Measurements from ENCODE around the gene ADNP.

The ADNP gene

DNA sequence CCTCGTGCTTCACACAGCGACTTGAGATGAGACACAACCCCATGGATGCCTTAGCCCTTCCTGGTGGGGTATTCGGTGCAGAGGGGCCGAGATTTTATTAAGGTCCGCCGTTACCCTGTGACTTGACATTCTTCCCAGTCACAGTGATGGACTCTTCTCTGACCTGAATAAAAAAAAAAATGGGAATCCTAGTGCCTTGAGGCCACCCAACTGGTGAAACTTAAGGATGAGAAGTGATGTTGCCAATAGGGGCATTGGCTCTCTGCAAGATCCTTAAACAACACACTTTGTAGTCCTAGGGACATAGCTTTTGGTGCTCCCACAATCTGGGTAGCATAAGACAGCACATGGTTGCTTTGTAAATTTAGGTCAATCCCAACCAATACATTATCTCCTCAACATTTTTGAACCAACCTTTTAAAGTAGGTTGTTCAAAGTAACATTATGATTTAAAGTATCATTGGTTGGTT lies 814 bp upstream of the ADNP start:
- DNase-seq, result no peak

DNA sequence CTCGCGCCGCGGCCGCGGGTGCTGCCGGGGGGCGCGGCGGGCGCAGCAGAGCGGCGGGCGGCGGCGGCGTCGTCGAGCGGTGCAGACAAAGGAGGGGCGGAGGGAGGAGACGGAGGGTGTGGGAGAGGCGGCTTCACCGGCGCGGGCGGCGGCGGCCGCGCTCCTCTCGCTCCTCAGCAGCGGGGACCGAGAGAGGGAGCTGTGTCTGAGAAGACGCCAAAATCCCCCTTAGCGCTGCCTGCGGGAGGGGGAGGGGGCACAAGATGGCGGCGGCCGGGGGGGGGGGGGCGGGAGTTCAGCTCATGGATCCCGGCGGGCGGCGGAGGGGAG lies 296 bp downstream of the ADNP start:
- DNase-seq, result no peak

DNA sequence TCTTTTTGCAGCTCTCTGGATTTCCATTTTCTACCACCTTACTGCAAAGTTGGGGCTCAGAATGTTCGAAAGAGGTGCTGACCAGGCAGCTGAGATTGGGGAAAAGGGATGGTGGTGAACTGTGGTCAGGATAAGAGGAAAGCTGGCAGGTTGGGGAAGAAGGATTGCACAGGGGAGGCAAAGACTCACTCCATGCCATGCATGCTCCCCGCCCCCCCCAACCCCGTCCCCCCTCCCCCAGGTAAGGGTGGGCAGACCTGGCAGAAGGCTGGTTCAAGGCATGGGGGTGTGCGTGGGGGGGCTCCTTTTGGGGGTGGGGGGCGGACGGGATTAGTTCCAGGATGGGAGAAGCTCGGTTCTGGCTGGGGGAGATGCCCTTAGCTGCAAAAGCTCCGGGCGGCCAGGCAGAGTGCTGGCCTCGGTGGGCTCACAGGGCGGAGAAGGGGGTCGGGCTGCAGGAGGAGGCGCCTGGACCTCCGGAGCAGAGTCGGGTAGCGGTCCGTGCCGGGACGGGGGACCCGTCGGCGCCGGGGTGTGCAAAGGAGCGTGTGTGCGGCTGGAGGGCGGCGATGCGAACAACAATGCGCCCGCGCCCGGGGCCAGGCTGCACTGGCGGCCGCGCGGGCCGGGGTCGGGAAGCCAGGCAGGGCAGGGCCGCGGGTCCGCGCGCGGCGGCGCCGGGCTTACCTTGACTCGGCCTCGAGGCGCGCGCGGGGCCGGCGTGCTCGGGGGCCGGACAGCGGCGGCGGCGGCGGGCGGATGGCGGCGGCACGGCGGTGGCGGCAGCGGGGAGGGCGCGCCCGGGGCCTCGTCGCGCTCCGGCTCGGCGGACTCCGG lies 880 bp downstream of the ADNP start:
- DNase-seq, result peak; percentile 18

DNA sequence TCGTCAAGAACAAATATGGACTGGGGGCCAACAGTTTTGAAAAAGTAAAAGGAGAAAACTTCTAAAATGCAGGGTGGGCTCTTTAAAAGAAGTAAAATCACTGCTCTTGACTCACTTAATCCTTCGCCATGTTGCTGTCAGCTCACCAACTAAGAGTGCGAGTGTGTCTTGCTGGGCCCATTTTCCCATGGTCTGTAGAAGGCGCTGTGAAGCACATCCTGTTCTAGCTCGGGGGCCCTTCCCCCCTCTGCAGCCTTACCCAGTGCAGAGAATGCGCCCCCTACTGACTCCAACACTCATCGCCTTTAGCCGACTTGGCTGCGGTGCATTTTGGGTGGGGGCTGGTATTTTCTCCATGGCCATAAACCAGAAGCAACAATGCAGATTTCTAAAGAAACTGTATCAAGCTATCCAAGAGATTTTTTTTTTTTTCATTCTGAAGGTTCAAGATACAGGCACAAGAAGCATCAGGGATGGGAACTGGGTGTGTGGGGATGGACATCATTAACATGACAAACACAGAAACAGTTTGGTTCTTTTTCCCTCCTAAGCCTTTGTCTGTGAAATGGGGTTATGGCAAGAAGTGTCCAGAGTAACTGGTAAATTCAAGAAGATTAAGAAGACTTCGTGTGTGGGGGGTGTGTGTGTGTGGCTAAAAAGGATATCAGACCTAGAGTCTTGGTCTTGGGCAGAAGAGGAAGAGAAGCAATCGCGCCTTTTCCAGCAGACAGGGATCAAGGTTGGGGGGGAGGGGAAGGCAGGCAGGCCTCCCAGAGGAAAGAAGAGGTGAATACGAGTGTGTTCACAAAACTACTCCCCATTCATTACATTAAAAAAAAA lies 1.7 kb downstream of the ADNP start:
- peak; percentile 94 for DNase-seq

DNA sequence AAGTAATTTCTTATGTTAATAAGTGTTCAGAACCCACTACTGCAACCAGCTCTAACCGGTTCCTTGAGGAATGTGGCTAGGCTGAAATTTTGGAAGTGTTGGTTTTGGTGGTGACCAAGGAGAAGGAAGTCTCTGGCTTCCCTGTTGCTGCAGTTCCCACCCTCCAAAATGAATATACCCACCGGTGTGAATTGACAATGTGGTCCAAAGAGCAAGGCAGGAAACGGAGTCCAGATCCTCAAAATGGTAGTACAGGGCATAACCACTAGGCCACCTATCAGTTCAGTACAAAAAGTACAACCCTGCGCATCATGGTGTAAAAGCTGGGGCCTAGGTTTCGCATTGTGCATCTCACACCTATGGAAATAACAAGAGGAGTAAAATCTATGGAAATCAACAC lies 2.8 kb downstream of the ADNP start:
- DNase-seq, result no peak

DNA sequence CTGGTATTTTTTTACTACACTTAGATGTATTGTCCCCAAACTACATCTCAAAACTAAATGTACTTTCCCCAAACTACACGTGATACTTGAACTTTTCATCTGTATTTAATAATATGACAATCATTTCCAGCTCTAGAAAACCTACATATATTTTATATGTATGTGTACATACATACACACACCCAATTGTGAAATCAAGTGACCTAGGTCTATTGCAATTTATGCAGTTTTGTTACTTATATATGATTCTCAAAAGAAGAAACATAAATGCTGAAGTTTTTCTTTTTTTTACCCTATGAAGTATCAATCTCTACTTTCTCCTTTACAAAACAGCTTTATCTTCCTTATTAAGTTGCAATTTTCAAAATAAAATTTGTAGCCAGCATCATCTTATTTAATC lies 4.7 kb downstream of the ADNP start:
- DNase-seq, result no peak

DNA sequence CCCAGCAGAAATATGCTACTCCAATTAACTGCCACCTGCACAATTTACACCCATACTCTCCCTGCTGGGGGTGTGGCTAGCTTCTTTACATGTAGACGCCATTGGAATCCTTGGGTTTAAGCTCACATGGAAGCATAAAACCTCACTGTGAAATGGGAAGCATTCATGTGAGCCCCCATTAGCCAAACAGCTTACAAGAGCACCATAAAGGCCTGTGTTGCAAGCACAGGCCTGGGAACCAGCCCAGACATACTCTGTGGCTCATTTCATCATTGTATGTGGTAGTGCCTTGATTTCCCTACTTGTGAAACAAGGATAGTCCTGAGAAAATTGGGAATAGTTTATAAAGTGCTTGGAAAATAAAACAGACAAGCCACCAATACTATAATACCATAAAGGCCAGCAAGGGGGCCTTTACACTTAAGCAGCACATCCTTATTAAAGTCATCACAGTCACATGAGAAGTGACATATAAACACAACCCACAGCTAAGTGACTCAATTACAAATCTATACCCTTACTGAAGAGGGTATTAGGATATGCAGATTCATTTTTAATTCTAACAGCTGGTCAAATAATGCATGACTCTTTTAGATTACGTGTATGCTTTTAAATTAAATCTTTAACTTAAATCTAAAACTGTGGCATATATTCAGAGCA lies 6.8 kb downstream of the ADNP start:
- DNase-seq, result no peak

DNA sequence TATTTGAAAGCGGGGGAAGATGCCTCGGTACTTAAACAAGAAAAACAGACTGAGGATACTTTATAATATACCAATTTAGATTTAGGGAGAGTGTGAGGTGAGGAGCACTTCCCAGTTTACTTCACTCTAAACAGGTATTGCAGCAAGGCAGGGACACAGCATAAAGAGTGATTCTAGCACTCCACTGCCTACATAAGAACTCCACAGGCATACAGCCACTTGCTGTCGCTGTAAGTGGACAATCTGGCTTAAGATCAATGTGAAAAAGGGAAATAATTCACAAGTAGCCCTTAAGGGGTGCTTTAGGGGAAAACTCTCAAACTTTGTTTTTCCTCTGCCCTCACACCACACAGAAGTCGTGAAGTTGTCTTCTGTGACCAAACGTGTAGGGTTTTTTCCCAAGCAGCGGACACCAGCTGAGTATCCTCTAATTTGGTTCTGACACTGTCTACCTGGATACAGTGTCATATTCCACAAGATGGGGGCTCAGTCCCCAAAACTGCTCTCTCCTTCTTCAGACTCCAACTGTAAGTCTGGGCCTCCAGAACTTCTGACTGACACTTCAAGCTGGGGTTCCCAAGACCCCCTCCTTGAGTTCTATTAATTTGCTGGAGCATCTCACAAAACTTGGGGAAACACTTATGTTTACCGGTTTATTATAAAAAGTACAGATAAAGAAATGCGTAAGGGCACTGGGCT lies 9.3 kb downstream of the ADNP start:
- DNase-seq, result no peak

DNA sequence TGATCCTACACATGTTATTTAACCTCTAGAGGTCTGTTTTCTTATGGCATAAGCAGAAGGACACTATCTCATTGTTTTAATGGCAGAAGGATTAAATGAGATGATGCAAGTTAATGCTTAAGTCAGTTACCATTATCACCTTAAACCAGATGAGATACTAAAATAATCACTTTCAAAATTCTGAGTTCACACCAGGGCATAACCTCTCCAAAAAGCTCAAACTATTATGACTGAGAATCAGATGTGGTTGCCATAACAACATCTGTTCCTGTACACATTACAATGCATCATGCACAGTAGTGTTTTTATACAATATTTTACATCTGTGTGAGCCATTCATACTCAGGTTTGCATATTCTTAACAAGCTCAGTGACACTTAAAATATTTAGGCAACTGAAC lies 10.2 kb downstream of the ADNP start:
- DNase-seq, result no peak

DNA sequence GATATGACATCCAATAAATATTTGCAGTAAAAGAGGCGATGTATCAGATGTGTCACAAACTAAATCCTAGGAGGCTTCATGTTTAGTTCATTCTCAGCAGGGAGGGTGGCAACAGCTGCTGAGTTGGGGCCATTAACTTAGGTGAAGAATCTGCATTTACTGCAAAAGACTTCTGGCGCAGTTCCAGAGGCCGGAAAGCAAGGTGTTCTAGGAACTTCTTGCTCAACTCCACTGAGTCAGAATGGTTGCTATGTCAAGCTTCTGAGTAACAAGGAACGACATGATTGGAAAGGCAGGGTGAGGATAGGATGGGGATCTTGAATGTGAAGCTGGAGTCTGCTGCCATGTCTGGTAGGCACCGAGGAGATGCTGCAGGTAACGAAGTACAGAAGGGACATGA lies 11.7 kb downstream of the ADNP start:
- DNase-seq, result no peak

DNA sequence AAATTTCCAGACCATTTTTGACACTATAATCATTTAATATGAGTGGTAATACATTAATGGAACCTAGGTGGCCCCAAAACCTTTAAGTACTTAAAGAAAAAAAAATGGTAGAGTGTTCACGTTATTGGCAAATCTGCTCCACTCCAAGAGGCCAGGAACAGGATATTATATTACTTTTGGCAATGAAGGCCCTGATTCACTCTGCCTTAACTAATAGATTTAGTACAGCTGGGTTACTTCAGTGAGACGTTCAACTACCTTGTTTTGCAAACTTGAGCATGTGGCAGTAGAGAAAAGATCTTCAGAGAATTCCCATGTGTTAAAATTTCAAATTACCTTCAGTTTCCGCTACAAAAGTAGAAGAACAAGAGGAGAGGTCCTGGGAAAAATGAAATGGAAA lies 12.8 kb downstream of the ADNP start:
- no peak for DNase-seq

DNA sequence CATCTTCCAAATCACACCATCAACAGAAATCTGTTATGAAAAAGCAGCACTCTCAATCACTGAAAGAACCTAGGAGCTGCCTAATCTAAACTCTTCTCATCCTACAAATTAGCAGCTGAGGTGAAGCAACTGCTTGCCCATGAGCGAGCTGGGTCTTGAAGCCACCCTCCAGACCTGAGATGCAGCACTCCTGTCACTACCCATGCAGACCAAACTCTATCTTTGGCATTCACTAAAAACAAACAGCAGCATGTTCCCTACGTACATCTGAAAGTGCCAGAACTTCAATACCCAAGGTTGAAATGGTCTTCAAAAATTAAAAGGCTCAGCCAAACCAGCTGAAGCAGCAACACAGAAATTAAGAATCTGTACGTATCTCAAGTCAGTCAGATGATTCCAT lies 14.3 kb downstream of the ADNP start:
- no peak for DNase-seq

DNA sequence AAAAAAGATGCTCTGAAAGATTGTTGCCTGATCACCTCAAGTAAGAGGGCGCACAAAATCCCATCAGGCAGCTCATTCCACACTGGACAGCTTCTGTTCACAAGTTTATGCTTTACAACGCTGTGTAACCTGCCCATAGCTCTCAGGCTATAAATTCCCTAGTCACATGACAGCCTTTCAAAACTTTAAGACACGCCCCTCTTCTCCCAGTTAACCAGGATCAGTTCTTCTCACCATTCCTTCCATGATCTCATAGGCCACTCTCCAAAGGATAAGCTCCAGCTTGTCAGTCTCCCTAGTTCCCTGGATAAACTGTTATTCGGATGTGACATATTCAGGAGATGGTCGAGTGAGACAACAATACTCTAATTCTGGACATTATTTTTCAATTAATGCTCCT lies 15.0 kb downstream of the ADNP start:
- DNase-seq, result no peak

DNA sequence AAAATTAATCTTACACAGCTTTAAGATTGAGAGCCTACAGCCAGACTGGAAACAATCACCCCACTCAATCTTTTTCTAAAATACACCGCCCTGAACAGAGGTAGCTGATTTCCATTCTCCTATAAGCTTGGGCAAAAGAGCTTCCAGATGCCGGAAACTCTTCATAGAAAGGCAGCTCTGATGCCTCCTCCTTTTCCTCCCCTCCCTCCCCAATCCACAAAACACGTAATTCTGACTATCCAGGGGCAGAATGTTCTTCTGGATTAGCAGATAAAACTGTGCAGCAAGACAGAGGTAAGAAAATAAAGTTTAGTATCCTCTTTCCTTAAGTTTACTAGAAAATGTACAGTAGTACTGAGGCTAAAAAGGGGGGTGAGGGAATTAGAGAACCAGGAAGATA lies 15.8 kb downstream of the ADNP start:
- DNase-seq, result no peak

DNA sequence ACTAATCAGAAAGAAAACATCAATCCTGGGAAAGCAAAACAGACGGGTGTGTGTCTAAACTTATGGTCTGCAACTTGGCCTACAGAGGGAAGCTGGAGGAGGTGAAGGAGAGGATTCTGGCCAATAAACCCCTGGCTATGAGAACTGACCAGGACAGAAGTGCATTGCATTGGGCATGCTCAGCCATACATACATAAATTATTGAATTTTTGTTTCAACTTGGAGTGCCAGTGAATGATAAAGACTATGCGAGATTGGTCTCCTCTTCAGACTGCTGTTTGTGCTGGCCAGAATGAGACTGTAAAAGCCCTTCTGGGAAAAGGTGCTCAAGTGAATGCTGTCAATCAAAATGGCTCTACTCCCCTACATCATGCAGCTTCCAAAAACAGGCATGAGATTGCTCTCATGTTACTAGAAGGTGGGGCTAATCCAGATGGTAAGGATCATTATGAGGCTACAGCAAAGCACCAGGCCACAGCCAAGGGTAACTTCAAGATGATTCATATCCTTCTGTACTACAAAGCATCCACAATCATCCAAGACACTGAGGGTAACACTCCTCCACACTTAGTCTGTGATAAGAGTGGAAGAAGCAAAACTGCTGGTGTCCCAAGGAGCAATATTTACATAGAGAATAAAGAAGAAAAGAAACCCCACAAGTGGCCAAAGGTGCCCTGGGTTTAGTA lies 17.4 kb downstream of the ADNP start:
- peak; percentile 24 for DNase-seq

DNA sequence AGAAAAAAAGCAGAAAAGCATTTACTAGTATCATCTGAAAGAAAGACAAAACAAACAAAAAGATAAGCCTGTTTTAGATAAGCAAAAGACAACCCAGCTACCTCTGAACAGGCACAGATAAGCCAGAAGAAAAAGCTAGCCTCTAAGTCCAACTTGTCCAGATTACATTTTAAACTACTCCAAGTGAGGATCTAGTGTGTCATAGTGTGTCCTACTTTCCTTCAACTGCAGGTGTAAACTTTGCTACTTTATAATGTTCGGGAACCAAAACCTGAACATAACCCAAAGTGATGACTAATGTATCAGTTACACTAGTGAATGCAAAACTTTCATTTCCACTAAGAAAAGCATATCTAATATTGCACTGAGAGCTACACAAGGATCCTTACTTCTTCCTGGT lies 19.5 kb downstream of the ADNP start:
- no peak for DNase-seq

DNA sequence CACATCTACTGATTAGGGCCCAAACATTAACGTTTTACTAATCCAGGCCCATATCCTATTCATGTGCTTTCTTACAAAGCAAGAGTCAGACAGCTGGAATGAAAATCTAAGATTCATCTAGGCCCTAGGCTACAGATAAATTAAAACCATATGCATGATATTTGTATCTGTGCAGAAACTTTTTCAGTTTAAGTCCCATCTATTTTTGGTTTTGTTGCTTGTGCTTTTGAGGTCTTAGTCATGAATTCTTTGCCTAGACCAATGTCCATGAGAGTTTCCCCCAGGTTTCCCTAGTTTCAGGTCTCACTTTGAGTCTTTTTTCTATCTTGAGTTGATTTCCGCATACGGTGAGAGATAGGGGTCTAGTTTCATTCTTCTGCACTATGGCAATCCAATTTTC lies 20.2 kb downstream of the ADNP start:
- DNase-seq, result no peak

DNA sequence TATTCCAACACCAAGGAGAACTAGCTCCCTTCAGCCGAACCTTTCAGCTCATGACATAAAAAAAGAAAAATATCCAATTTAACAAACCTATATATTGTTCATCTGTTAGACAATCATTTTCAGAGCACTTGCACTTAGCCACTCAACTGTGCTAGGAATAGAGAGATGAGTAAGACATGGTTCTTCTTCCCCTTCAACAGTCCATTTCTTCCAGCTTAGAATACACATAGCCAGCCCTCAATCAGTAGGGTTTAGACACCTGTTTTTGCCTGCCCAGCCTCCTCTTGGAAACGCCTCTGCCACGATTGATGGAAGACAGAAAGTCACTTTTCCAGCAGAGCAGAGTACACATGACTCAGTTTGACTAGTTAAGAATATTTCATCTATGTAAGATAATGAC lies 21.8 kb downstream of the ADNP start:
- DNase-seq, result no peak

DNA sequence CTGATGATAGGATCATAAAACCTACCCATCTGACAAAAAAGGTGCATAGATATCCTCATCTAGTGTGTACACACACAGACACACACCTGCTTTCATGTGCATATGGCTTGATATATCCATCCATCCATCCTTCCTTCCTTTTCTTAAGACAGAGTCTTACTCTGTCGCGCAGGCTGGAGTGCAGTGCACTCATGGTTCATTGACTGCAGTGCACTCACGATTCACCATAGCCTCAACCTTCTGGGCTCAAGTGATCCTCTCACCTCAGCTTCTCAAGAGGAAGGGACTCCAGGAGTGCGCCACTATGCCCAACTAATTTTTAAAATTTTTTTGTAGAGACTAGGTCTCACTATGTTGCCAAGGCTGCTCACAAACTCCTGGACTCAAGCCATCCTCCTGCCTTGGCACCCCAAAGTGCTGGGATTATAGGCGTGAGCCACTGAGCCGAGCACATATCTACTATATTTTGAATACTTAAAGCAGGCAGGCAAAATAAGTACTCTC lies 27.1 kb downstream of the ADNP start:
- DNase-seq, result no peak

DNA sequence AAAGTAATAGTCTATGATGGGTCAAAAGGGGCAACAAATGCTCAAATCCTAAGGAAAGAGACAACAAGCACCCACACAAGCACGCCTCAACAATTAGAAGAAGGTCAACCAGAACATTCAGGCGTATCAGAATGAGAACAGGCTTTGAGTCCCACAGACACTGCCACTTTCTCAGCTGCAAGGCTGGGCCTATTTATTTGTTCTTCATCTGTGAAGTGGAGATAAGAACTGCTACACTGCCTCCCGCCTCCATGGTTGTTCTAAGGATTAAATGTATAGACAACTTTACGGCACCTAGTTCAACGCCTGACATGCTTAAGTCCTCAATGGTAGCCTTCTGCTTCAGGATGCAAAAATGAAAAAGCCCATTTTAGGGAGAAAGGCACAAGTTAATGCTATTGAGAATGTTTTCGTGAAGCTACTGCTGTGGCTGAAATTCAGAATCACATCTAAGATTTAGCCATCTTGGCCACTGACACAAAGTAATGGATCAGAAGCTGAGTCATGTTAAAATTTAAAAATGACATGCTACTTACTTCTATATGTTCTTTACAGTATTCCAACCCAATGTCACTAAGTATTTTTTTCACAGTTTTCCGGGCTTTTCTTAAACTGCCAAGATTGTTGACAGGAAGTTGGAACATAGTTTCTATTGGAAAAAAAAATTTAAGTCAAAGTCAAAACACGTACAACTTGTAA lies 27.7 kb downstream of the ADNP start:
- DNase-seq, result no peak

DNA sequence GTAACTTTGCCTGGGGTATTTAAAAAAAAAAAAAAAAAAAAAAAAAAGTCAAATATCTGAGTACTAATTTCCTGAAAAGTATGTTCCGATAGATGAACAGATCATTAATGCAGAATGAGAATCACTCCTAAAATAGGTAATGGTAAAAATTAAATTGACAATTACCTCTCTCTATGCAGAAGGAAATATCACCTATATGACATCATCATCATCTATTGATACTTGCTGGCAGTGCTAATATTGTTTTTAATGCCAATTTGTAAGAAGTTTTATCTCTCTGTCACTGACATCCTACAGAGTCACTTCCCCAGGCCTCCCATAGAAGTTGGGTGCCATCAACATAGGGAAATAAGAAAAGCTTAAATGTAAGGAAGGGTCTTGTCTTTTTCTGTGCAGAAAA lies 29.9 kb downstream of the ADNP start:
- DNase-seq, result no peak

DNA sequence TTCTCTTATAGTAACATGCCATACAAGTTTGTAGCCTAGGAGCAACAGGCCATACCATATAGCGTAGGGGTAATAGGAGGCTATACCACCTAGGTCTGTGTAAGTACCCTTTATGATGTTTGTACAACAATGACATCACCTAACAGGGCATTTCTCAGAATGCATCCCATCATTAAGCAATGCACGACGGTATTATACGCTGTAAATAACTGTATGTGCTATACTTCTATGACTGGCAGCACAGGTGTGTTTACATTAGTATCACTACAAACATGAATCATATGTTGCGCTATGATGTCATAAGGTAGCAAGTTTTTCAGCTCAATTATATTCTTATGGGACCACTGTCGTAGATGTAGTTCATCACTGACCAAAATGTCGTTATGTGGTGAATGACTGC lies 31.0 kb downstream of the ADNP start:
- DNase-seq, result no peak

Data from stimulated activated CD4-positive, alpha-beta T cell treated with anti-CD3 and anti-CD28 coated beads, Interleukin-4, amount 100 ng/mL, for 24 hours (primary cell).